ENCODE data around the gene LPP.
"Not testable (repeated sequence)": the region's sequence is repeated elsewhere in the genome, so short reads cannot be mapped to it uniquely, and the experiment has no call there.

Gene LPP

GRCh38 chr3:188401244-188401993, 247.5 kb downstream of the LPP start:
- no peak for DNase-seq (ENCODE audit: low read depth)

DNA sequence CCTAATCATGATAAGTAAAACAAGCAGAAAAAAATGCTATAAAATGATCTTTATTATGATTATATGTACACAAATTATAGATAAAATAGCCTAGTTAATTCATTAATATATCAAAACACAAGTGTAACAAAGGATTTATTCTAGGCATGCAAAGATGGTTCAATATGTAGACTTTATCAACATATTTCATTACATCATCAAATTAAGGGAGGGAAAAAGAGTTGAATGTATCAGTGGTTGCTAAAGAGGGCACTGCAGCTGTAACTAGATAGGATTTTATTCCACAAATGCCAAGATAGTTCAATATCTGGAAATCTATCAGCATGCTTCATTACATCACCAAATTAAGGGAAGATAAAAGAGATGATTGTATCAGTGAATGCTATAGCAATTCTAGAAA, 248.3 kb downstream of the LPP start:
- no peak for DNase-seq (ENCODE audit: low read depth)

DNA sequence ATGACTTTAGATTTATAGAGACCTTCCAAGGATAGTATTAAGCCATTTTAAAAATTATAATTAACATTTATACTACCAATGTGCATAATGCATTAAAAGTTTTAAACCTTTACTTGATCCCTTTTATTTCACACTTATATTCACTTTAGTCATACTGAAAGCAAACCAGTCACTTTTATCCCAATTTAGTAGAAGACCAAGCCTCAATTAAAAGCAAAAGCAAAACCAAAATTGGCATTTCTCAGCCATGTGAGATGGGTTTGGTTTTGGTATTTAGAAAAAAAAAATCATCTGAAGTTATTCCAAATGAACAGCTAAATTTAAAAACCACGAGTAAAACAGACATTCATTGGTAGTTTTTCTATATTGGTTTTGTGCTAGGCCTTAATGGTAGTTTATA, 249.4 kb downstream of the LPP start:
- DNase-seq (ENCODE audit: low read depth) = no peak

- no peak for DNase-seq (ENCODE audit: low read depth)
Observed at GRCh38 chr3:188404124-188404523, 250.2 kb downstream of the LPP start.

DNA sequence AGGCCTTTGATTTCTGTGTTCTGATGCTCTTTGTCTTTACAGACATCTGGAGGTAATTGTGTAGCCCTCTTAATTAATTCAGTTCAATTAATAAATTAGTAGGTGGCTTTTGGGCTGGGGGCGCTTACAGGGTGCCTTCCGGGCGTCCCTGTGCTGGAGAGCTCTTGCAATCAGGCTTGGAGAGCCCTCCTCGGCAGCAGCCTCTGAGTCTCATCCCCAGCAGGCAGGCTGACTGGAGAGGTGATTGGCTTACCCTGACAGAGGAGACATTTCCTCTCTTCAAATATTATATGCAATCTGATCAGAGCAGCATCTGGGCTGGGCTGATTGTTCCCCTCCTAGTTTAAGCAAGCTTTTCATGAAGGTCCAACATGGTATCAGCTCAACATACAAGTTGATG, 250.7 kb downstream of the LPP start:
- no peak for DNase-seq (ENCODE audit: low read depth)

GRCh38 chr3:188407158-188407880, 253.4 kb downstream of the LPP start:
- DNase-seq (ENCODE audit: low read depth) = no peak

DNA sequence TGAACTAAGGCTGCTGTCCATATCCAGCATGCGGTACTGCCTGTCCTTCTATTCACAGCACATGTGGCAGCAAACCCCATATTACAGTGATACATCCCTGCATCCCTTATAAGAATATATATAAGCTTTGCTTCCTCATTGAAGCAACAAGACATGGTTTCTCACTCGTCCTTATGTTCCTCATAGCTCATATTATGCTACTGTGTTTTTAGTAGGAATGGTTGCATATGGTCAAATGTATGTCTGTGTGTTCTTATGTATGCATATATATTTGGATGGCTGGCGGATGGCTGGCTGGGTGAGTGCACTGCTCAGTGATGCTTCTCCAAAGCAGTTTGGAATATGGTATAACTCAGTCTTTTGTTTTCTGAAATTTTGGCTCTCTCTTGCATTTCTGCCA, 254.9 kb downstream of the LPP start:
- no peak for DNase-seq (ENCODE audit: low read depth)

GRCh38 chr3:188411750-188412149, 257.8 kb downstream of the LPP start:
- no peak for DNase-seq (ENCODE audit: low read depth)

GRCh38 chr3:188415196-188415595, 261.2 kb downstream of the LPP start:
- no peak for DNase-seq (ENCODE audit: low read depth)

- no peak for DNase-seq (ENCODE audit: low read depth)
Observed at GRCh38 chr3:188416041-188416440, 262.1 kb downstream of the LPP start.

DNA sequence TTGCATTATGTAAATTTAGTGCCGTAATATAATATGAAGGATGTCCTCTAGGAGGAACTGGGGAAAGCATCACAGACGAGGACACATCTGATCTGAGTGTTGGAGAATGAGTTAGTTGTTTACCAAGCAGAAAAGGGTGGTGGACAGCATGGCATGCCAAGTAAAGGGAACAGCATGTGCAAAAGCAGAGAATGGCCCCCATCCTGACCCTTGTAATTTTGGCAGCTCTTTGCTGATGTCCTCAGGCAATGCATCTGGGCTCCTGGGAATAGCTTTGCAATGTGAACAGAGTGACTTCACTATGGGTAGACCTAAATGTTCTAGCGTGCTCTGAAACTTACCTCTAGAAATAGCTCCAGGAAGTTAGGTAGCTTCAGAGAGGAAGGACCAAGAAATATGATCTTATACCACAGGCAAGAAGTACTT, 263.3 kb downstream of the LPP start:
- DNase-seq (ENCODE audit: low read depth) = no peak

DNA sequence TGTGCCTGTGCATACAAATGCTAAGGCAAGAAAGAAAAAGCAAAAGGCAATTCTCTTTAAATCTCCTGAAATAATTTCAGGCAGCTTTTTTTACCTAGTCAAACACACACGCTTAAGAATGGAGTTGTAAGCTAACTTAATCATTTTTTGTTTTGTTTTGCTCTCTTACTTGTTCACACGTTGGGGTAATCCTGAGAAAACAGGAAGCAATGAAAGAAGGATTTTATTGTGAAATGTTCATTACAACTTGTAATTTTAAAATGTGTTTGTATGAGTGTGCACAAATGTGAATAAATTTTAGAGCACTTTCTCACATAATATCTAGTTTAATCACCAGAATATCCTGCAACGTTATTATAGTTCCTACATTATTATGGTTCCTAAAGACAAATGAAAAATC, 263.8 kb downstream of the LPP start:
- DNase-seq (ENCODE audit: low read depth) = no peak

DNA sequence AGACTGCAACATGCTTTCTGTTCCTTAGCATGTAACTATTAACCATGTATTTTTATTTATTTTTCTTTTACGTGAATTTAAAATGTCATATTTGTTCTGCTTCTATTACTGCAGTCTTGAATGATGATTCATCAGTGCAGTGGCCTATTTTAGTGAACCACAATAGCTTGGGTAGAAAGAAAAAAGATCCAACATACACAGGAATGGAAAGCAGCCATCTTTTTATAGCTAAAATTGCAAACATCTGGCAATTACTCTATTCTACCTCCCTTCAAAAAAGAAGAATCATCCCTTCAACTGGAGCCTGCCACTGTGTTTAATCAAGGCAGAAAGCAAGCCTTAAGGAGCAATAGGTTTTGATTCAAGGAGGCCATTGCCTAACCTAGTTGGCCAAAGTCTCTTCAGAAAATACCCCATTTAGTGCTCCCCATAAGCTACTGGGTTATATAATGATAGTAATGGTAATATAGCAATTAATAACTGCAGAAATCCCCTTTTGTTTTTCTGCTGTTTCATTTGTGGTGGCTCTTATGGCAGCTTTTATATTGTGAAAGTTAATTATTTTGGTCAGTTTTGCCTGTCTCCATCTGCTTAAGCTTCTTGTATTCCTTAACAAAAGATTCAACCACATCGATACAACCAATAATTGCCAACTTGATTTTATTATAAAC, 267.3 kb downstream of the LPP start:
- no peak for DNase-seq (ENCODE audit: low read depth)

DNA sequence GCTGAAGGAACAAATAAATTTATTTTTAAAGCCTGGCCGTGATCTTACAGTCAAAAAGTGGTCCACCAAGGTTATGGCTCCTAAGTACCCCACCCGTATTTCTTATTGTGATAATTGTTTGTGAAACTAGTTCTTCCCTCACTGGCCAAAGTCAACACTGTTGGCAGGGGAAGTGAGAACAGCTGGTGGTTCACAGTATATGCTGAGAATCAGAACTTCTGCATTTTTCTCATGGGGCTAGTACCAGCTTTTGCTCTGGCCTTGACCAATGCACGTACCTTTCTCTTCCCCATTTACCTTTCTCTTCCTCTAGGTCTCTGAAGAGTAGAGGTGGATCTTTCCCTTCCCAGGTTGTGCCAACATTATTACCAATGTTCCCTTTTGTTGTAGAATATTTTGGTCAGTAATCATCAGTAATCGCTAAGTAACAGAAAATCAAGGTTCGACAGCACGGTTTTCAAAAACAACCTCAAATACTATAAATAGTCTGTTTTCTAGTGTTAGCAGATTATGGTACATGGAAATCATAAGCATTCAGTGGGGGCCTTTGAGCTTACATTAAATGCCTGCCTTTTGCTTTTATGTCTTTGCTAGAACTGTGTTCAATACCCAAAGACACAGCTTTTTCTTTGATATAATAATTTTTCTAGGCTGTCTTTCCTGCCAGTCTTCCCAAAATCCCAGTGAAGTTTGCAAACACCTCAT, 268.0 kb downstream of the LPP start:
- no peak for DNase-seq (ENCODE audit: low read depth)

DNA sequence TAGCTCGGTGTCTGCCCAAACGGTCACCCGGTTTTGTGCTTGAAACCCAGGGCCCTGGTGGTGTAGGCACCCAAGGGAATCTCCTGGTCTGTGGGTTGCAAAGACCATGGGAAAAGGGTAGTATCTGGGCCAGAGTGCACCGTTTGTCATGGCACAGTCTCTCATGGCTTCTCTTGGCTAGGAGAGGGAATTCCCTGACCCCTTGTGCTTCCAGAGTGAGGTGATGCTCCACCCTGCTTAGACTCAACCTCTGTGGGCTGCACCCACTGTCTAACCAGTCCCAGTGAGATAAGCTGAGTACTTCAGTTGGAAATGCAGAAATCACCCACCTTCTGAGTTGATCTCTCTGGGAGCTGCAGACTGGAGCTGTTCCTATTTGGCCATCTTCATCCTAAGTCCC, 274.0 kb downstream of the LPP start:
- not testable (repeated sequence) for DNase-seq (ENCODE audit: low read depth)

- DNase-seq (ENCODE audit: low read depth) = no peak
Observed at GRCh38 chr3:188431040-188431439, 277.1 kb downstream of the LPP start.

- DNase-seq (ENCODE audit: low read depth) = no peak
Observed at GRCh38 chr3:188431553-188431952, 277.6 kb downstream of the LPP start.

DNA sequence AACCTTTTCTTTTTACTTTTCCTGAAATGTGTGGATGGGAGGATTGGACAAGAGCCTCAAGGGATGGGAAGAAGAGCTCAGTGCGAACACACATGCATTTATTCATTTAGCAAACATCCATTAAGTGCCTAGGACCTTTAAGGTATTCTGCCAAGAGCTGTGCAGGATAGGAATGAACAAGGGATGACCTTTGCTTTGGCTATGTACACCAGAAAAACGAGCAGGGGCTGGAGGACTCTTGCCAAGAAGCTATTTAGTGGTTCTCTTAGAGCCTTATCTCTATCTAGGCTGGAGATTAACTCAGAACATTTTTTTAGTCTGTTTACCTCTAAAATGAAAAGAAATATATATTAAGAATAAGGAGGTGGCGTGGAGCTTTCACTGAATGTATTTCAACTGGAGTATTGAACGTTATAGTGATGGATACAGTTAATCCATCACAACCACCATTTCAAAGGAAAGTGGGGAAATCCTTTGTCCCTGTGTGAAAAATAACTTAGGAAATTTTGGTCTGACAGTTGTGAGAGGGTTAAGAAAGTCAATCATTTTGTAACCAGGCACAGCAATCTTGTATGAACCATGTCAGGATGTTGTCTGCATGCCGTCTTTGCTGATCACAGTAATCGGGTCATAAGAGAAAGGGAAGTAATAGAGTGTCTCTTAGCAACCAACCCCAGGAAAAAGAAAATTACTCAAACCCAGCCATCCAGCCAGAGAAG, 279.0 kb downstream of the LPP start:
- DNase-seq (ENCODE audit: low read depth) = no peak

- DNase-seq (ENCODE audit: low read depth) = no peak
Observed at GRCh38 chr3:188433521-188434150, 279.7 kb downstream of the LPP start.

GRCh38 chr3:188434594-188434993, 280.6 kb downstream of the LPP start:
- no peak for DNase-seq (ENCODE audit: low read depth)

DNA sequence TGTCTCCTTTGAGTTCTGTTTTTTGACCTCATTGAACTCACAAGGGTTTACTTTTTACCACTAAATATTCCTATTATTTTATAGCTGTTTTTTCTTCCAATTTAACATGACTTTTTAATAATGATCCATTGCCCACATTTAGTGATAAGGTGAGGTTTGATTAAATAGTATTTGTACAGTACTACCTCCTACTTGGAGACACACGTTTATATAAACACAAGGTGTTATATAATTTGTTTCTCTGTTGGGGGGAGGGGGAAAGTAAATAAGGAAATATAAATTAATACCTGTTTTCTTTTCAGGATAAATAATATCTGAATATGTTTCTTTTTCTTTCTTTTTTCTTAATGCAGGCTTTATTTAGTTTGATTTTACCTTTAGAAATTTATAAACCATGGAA, 281.3 kb downstream of the LPP start:
- DNase-seq (ENCODE audit: low read depth) = no peak

Measured in activated T-cell treated with anti-CD3 and anti-CD28 coated beads for 24 hours (primary cell).